NCI-H446 treated with DMSO at 0.1 percent for 48 hours (cell line): Measurements from ENCODE around the gene FSTL5.

Experiments used
- DNase-seq: peaks from one replicate; lab custom pipeline; 2025; lab: John Stamatoyannopoulos, UW

The FSTL5 gene

DNA sequence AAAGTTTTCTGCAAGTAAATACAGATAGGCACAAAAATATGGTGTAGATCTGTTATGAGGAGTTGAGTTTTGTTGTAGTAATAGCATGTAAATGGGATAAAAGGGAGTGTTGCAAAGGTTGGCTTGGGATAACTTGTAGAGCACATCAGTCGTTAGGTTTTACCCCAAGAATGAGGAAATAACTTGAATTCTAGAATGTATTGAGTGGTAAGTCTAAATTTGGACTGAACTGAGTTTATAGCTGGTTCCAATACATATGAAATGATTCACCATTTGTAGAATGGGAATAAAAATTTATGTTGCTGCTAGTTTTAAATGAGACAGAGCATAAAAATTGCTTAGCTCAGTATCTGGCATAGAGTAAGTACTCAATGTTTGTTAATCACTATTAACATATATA, 719.2 kb downstream of the FSTL5 start:
- no peak for DNase-seq

DNA sequence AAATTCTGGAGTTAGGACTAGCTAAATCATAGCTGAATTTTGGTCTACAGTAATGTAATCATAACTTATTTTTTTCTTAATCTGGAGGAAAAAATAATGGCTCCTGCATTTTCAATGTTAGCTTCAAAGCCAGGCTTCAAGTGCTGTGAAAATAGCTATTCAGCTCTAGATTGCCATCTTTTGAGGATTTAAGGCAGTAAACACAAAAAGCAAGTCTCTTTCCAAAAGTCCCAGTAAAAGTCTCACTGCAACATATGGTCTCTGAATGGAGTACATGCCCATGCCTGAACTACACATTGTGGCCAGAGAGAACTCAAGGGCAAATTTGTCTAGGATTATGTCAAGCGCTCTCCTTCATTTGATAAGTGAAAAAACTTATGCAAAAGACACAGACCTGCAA, 720.9 kb downstream of the FSTL5 start:
- DNase-seq, result no peak

DNA sequence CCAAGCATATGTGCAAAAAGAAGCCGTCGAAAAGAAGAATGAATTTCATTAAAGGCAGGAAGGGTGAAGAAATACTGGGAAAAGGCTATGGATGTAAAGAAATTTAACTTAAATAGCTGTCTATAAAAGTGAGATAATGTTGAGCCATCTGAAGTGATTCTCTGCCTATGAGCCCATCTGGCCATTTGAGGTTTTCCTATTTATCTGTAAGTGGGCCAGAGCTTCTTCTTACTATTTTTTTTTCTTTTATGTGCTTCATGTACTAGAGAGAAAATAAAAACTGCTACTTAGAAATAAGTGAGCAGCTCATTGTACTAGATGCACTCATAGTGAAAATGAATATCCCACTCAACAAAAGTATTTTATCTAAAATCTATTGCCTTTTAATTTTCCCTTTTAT, 725.7 kb downstream of the FSTL5 start:
- no peak for DNase-seq

DNA sequence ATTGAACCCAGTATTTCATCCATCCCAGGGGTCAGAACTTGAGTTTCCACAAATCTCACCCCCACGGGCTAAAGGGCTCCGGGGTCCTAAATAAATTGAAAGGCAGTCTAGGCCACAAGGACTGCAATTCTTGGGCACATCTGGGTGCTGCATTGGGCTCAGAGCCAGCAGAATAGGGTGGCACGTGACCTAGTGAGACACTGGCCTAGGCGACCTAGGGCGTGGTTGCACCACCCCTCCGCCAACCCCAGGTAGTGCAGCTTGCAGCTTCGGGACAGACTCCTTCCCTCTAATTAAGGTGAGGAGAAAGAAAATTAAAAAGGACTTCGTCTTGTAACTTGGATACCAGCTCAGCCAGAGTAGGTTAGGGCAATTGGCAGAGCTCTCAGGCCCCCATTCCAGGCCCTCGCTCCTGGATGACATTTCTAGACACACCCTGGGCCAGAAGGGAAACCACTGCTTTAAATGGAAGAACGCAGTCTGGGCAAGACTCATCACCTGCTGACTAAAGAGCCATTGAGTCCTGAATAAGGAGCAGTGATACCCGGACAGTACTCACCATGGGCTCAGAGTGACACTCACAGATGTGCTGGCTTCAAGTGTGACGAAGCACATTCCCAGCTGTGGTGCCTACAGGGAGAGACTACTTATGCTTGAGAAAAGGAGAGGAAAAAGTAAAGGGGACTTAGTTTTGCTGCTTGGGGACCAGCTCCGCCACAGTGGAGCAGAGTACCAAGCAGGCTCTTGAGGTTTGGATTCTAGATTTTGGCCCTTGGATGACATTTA, 735.4 kb downstream of the FSTL5 start:
- DNase-seq, result no peak

DNA sequence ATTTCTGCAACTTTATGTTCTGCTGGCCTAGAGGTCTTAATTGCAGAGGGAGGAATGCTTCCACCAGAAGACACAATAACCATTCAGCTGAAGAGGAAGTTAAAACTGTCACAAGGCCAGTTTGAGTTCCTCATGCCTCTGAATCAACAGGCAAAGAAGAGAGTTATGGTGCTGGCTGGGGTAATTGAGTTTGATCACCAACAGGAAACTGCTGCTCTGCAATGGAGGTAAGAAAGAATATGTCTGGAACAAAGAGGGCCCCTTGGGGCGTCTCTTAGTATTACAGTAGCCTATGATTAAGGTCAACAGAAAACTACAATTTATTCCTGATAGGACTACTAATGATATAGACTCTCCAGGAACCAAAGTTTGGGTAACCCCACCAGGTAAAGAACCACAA, 744.0 kb downstream of the FSTL5 start:
- DNase-seq, result no peak

DNA sequence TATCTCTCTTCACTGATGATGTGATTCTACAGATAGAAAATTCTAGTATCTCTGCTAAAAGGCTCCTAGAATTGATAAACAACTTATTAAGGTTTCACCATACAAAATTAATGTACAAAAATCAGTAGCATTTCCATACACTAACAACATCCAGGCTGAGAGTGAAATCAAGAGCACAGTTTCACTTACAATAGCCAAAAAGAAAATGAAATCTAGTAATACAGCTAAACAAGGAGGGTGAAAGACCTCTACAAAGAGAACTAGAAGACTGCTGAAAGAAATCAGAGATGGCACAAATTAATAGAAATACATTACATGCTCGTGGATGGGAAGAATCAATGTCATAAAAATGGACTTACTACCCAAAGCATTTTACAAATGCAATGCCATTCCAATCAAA, 751.9 kb downstream of the FSTL5 start:
- no peak for DNase-seq

DNA sequence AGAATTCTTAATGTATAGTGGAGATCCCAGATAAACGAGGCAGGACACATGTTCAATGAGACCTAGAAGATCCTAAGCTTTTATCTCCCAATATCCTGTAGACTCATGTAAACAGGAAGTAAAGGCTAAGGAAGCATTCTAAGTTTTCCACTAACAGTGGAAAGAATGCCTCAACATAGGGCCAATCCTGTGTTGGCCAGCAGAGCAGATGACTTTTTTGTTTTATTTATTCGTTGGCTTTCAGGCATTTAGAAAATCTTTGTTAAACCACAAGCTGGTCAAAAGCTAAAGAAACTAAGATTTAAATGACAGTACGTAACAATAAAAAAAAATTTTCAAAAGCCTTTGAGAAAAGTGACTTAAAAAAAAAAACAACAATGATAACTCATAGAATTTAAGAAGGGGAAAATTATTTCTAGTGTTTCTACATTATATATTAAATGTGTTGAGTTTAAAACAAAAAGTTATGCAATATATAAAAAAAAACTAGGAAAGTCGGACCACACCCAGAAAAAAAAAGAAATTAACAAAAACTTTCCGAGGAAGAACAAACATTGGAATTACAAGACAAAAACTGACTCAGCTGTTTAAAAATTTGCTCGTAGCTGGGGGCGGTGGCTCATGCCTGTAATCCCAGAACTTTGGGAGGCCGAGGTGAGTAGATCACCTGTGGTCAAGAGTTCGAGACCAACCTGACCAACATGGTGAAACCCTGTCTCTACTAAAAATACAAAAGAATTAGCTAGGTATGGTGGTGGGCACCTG, 759.3 kb downstream of the FSTL5 start:
- no peak for DNase-seq

DNA sequence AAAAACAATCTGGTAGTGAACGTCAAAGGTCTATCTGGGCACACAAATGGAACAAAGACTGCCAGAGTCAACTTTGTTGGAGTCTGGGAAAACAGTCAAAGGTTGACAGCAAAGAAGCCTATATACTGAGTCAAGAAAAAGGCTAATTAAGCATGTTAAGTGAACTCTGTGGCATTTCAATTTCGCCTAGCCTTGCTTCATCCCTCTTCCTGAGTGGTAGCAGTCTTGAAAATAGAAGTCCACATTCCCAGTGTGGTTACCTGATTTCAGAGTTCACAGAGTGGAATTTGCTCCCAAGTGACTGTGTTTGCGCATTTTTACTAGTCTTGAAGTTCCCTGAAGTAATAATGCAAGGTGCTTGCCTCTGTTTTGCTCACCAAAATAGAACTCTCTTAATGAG, 760.0 kb downstream of the FSTL5 start:
- DNase-seq, result no peak

DNA sequence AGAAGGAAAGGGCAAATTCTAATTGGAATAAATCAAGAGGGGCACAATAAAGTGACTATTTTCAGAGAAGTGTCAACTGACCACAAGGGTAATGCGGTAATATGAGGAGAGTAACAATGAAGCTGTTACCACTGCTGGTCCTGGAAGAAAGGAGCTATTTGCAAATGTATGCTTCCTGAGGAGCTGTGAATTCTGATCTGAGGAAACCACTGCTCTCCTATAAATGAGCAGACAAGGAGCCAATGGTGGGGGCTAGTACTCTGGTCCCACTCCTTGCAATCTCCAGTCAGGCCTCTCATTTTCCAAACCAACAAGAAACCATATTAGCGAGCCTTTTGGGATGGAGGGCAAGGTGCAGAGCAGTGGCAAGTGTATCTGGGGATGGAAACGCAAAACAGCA, 770.2 kb downstream of the FSTL5 start:
- DNase-seq, result no peak

DNA sequence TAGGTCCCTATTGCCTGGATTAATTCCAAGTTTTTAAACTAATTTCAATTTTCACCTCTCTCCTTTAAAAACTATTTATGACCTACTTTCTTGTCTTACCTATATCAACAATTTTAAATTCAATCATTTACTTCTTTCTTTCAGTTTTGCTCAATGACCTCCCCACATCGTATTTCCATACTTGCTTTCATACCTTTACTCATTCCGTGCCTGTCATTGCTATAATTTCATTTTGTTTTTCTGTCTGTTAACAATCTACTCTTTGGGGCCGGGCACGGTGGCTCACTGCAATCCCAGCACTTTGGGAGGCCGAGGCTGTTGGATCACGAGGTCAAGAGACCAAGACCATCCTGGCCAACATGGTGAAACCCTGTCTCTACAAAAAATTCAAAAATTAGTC, 781.1 kb downstream of the FSTL5 start:
- DNase-seq, result no peak

DNA sequence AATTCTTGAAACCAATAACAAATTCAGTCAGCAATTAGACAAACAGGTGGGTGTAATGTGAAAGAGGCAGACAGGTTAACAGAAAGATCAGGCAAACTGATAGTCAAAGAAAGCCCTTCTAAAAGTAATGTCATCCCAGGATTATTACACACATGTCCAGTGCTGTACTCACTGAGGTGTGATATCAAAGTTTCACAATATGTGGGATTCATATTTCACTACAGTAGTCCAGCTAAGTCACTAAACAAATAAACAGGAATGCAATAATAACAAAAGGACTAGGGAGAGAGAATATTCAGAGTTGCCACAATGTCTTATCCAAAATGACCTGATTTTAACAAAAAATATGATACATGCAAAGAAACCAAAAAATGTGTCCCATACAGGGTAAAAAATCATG, 787.5 kb downstream of the FSTL5 start:
- DNase-seq, result no peak

DNA sequence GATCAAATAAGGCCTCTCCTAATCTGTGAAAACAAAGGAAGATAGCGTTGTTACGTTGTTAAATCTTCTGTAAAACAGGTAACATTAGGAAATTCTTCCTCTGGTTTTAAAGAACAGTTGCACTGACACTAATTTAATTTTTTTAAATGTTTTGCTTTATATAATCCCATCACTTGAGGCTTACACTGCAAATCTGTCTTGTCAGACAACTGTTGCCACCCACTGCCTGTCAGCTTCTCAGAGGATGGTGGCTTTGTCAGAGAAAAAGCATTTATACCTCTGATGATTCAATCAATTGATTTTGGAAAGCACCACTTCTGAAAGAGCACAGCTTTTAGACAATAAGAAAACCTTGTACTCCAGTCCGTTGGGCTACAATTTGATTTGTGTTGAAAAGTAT, 799.1 kb downstream of the FSTL5 start:
- DNase-seq, result no peak

DNA sequence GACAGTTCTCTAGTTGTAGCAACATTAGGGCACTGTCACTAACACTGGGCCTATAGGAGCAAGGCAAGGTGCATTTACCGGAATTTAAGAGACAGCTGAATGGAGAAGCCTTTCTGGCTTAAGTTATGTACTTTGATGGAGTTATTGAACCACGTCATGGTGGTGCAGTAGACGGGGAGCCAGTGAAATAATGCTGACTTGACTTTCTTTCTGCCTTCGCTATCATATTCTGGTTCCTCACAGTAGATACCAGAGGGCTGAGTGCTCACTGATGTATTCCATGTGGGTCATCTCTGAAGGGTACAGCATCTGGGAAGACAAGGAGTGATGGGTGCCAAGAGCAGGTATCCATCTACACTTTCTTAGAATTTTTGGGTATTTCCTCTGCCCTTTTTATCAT, 802.8 kb downstream of the FSTL5 start:
- DNase-seq, result no peak

DNA sequence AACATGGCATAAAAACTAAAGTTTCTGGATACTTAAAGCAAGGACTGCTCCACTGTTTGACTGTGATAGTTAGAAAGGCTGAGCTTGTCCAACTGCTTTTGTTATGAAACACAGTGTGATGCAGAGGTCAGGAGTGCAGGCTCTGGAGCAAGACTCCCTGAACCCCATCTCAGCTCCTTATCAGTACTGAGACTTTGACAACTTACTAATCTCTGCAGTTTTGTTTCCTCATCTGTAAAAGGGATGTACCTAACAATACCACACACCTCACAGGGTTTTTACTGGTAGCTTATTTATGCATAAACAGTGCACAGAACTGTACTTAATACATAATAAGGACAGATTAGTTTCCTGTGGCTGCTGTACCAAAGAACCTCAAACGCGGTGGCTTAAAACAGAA, 804.3 kb downstream of the FSTL5 start:
- DNase-seq, result no peak

DNA sequence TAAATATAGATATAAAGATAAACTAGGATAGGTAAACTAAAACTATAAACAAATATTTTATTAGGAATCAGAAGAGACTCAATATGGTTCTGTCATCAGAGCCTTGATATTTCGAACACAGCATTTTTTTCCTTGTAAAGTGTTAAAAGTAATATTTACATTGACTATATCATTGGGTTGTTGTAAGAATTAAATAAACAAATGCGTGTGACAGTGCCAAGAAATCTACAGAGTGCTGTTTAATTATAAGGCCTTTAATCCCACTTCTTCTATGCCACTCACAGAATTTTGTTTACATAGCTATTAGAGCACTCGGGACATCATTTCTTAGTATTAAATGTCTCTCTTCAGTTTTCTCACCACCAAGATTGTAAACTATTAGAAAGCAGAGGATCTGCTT, 807.4 kb downstream of the FSTL5 start:
- DNase-seq, result no peak

DNA sequence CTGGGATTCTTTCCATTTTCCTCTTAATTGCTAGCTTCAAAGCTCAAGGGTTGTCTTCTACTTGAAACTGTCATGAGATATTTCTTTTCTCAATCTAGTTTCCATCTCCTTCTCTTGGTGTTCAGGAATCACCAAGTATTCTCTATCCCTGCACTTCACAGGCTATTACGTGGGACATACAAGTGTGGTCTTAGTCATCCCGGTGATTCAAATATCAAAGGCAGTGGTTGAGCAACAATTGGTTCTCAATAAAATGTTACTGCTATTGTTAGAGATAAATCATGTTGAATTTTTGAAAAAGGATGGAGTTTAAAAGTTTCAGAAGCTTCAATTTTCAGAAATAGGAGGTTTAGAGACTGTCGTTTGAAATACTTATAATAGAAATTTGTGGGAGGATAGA, 812.9 kb downstream of the FSTL5 start:
- DNase-seq, result no peak

DNA sequence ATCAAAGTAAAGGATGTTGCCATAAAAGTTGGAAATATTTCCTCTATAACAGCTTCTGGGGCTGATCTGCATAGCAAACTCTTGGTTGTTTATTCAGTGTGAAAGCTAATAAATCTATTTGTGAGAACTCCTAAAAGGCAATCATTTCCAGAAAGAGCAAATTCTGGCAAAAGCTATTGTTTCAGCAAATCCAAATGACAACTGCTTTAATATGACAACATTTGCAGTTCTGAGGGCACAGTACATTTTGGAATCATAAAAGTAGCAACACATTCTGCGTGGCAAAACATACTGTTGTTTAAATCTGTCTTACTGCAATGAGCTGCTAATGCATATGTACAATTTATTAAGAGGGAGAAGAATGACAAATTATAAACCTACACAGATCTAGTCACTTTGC, 818.1 kb downstream of the FSTL5 start:
- DNase-seq, result no peak

DNA sequence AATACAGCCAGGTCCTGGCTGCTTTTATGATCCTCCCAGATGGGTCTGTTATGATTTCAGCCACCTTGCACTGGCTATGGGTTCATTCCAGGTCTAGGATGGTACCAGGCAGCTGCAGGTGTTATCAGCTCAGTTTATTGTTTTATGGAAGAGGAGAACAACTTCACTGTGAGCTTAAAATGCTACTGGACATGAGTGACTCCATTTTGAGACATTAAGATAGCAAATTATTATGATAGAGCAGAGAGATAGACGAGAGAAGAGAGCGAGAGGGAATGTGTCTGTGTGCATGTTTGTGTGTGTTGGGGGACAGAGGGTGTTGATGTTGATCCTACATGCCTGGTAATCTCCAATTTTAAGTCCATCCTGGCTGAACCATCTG, 820.2 kb downstream of the FSTL5 start:
- no peak for DNase-seq

DNA sequence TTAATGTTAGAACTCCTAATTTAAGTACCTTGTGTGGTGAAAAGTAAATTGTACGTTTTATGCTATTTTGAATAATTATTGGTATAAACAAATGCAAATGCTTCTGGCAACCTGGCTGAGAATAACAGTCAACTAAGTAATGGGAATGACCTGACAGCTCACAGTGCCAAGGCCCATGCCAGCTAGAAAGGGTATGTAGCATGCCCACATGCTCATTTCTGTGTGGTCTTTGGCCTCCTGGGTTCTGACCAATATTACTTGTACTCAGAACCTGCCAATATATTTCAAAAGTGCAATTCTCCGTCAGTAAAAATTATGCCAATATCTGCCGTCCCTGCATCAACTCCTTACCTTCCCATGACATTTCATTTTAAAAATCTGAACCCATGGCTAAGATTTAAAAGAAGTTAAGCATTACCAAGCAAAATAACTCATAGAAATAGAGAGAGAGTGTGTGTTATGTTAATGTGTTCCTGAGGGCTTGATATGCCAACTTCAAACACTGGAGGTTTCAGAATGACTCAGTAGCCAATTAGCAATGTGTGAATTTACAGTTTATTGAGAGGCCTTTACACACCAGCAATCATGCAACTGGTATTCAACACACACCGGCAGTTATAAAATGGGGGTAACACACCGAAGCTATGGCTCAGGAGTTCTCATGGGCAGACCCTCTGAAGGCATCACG, 820.8 kb downstream of the FSTL5 start:
- no peak for DNase-seq

DNA sequence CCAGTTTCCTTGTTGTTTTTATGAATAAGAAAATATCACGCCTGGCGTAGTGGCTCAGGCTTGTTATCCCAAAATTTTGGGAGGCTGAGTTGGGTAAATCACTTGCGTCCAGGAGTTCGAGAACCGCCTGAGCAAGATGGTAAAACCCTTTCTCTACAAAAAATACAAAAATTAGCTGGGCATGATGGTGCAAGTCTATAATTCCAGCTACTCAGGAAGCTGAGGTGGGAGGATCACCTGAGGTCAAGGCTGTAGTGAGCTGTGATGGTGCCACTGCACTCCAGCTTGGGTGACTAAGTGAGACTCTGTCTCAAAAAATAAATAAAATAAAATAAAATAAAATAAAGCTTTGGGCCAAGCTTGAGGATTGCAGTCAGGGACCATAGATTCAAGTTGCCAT, 827.2 kb downstream of the FSTL5 start:
- DNase-seq, result no peak

DNA sequence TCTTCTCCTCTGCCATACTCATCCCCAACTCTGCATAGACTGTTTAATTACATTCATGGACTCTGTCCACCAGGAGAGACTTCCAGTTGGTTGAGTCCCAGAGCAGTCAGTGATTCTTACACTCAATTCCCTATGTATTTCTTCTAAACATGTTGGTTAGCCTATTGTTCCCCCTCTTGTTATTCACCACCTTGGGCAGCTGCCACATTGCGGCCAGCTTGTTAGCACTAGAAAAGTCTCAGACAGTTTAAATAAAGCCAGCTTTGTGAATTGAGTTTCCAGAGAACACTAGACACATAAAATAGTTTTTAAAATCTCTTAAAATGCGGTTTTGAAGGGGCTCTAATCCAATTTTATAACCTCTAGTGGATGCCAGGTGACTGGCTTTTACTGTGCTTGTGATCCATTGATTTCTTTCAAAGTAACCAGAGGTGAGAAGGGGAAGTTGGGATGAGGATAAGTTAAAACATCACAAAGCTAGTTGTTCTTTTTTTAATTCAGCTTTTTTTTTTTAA, 827.7 kb downstream of the FSTL5 start:
- DNase-seq, result no peak
